HFFc6 (cell line): Measurements from ENCODE around the gene GLIS1. TPM values are rescaled to one million over a fixed set of nuclear protein-coding genes. Genes with fewer than 3 reads are reported as not detected.

ENCODE experiments used
- DNase-seq: peaks from one replicate; pipeline ENCODE4 v3.0.0-alpha.2; 2018
- H3K27ac Mint-ChIP-seq: 2 replicates; pipeline ENCODE4 v1.8.0; 2020; ENCODE audit warnings: mild to moderate bottlenecking, mixed read lengths
- H3K27me3 Mint-ChIP-seq: 2 replicates; pipeline ENCODE4 v1.8.0; 2021; ENCODE audit warnings: mild to moderate bottlenecking, moderate library complexity, mixed read lengths; ENCODE audit not compliant: insufficient read depth
- H3K36me3 Mint-ChIP-seq: 2 replicates; pipeline ENCODE4 v1.8.0; 2021; ENCODE audit warnings: low read depth, mixed read lengths
- H3K4me1 Mint-ChIP-seq: 2 replicates; pipeline ENCODE4 v1.8.0; 2020; ENCODE audit warnings: low read depth, mixed read lengths
- H3K4me3 Mint-ChIP-seq: 2 replicates; pipeline ENCODE4 v1.8.0; 2020; ENCODE audit warnings: mild to moderate bottlenecking, moderate library complexity, mixed read lengths
- H3K9me3 Mint-ChIP-seq: 2 replicates; pipeline ENCODE4 v1.8.0; 2020; ENCODE audit warnings: mild to moderate bottlenecking, mixed read lengths
- total RNA-seq, 6 experiments: library from RNA; stranded (reverse); fragmentation: NEBNext Ultra II Directional; extraction: Animal tissue kit (Norgen Biotek cat#: 25700); gene quantifications; 2 replicates in 1 of 6; 3 replicates in 5 of 6; pipeline ENCODE4 v1.2.3, GENCODE V29; 2021
- TF ChIP-seq, protein P1 (sequence below): fragments of 200-600 bp; sonication (generic); IDR thresholded peaks from 2 replicates; pipeline ENCODE4 v1.5.0; 2021; ENCODE audit warnings: antibody characterized with exemption, mild to moderate bottlenecking

The GLIS1 gene
- total RNA-seq, 6 experiments from 2014 or later: 1.1 to 1.9 (median 1.2) TPM

DNA sequence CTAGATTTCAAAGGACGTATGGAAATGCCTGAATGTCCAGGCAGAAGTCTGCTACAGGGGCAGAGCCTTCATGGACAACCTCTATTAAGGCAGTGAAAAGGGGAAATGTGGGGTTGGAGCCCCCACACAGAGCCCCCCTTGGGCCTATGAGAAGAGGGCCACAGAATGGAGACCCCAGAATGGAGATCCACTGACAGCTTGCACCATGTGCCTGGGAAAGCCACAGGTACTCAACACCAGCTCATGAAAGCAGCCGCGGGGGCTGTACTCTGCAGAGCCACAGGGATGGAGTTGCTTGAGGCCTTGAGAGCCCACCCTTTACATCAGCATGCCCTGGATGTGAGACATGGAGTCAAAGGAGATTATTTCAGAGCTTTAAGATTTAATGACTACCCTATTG is 171.1 kb downstream of the GLIS1 start:
- H3K4me3 Mint-ChIP-seq: no peak overlapping the region
- no peak for DNase-seq
- TF ChIP-seq, protein P1, sequence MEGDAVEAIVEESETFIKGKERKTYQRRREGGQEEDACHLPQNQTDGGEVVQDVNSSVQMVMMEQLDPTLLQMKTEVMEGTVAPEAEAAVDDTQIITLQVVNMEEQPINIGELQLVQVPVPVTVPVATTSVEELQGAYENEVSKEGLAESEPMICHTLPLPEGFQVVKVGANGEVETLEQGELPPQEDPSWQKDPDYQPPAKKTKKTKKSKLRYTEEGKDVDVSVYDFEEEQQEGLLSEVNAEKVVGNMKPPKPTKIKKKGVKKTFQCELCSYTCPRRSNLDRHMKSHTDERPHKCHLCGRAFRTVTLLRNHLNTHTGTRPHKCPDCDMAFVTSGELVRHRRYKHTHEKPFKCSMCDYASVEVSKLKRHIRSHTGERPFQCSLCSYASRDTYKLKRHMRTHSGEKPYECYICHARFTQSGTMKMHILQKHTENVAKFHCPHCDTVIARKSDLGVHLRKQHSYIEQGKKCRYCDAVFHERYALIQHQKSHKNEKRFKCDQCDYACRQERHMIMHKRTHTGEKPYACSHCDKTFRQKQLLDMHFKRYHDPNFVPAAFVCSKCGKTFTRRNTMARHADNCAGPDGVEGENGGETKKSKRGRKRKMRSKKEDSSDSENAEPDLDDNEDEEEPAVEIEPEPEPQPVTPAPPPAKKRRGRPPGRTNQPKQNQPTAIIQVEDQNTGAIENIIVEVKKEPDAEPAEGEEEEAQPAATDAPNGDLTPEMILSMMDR: no peak
- peaks cover 9% of the 10 kb centered on the region for H3K4me1 Mint-ChIP-seq
- peaks cover 21% of the 10 kb centered on the region for H3K27me3 Mint-ChIP-seq
- H3K27ac Mint-ChIP-seq: no peak overlapping the region
- H3K36me3 Mint-ChIP-seq: peaks cover 8% of the 10 kb centered on the region
- H3K9me3 Mint-ChIP-seq: peaks cover 5% of the 10 kb centered on the region; the same call in 1 of the 2 replicates

DNA sequence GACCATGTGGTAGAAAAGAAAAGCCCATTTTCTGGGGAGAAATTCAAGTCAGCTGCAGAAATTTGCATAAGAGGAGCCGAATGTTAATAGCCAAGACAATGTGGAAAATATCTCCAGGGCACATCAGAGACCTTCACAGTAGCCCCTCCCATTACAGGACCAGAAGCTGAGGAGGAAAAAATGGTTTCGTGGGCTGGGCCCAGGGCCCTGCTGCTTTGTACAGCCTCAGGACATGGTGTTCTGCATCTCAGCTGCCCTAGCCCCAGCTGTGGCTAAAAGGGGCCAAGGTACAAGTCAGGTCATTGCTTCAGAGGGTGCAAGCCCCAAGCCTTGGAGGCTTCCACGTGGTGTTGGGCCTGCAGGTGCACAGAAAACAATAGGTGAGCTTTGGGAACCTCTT is 171.5 kb downstream of the GLIS1 start:
- H3K9me3 Mint-ChIP-seq: peaks cover 5% of the 10 kb centered on the region; the same call in 1 of the 2 replicates
- peaks cover 8% of the 10 kb centered on the region for H3K36me3 Mint-ChIP-seq
- TF ChIP-seq, protein P1: no peak
- peaks cover 5% of the 10 kb centered on the region for H3K4me1 Mint-ChIP-seq
- H3K27ac Mint-ChIP-seq: no peak overlapping the region
- H3K4me3 Mint-ChIP-seq: no peak overlapping the region
- no peak for DNase-seq
- H3K27me3 Mint-ChIP-seq: peaks cover 21% of the 10 kb centered on the region

DNA sequence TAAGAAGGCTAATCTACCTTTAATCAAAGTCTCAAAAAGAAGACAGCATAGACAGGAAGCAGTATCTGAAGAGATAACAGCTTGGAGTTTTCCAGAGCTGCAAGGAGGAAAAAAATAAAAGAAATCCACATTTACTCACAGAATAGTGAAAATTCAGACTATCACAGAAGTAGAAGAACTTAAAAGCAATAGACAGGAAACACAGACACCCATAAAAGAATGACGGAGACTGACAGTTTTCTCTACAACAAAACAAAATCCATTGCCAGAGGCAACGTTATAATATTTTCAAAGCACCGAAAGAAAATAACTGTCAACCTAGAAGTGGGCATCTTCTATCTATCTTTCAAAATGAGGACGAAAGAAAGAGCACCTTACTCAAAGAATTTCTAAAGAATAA is 175.4 kb downstream of the GLIS1 start:
- Mint-ChIP-seq H3K27ac (no peak overlapping the region), H3K36me3 (peaks cover 8% of the 10 kb centered on the region), H3K4me3 (no peak overlapping the region), H3K27me3 (peaks cover 23% of the 10 kb centered on the region), H3K4me1 (no peaks in the 10 kb centered on the region), H3K9me3 (peaks cover 5% of the 10 kb centered on the region; the same call in 1 of the 2 replicates)
- TF ChIP-seq, protein P1: no peak
- DNase-seq: no peak

DNA sequence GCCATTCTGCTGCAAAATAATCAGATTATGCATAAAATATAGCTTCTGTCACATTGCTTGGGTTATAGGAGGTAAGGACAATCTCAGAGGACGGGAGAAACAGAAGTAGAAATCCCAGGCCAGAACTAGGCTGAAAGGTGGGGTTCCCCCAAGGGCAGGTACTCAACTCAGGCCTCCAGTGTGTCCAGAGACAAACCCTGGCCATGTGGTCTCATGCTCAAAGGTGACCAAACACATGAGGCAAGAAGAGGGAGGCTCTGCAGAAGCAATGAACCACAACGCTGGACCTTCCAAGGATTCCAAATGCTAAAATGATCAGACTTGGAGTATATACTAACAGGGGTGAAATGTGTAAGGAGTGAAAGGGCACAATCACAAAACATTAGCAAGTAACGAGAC is 176.0 kb downstream of the GLIS1 start:
- Mint-ChIP-seq H3K9me3 (peaks cover 5% of the 10 kb centered on the region; the same call in 1 of the 2 replicates), H3K4me1 (no peaks in the 10 kb centered on the region), H3K36me3 (peaks cover 8% of the 10 kb centered on the region), H3K4me3 (no peak overlapping the region), H3K27me3 (peaks cover 20% of the 10 kb centered on the region), H3K27ac (no peak overlapping the region)
- TF ChIP-seq, protein P1: no peak
- DNase-seq: no peak

DNA sequence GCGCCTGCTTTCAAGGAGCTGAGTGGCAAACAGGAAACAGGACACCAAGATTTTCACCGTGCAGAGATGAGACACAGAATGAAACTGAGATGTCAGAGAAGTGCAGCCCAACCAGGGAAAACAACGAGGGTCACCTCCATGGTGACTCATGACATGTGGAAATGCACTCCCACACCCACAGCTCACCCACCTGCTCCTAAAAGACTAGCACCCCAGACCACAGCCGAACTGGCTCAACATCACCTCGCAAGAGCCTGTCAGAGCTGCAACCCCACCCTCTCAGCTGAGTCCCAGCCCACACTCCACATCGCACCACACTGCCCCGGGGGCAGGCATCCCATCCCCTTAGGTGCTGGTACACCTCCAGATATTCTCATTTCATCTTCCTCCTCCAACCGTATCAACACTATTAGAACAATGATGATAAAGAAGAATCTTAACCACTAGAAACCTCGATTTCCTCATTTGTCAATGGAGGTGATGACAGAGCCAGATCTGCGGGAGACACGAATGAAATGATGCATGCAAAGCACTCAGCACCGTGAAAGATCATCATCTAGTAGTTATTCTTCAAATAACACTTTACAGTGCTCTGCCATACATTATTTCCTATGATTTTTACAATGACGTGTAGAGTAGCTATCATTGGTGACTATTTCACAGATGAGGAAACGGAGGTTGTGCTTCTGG is 176.5 kb downstream of the GLIS1 start:
- no peaks in the 10 kb centered on the region for H3K4me1 Mint-ChIP-seq
- no peak overlapping the region for H3K27ac Mint-ChIP-seq
- H3K27me3 Mint-ChIP-seq: peaks cover 20% of the 10 kb centered on the region
- H3K4me3 Mint-ChIP-seq: no peak overlapping the region
- peaks cover 8% of the 10 kb centered on the region for H3K36me3 Mint-ChIP-seq
- peaks cover 5% of the 10 kb centered on the region; the same call in 1 of the 2 replicates for H3K9me3 Mint-ChIP-seq
- DNase-seq: no peak
- TF ChIP-seq, protein P1: no peak
